NB4 (cell line): ENCODE results near the gene TAP2.

Experiments
- DNase-seq: peaks from one replicate; pipeline ENCODE4 v3.0.0; 2010; ENCODE audit warnings: low read depth
- H3K4me3 ChIP-seq: one replicate; pipeline ENCODE4 v1.5.1; 2011; ENCODE audit warnings: mild to moderate bottlenecking, low read depth, low read length, moderate library complexity
- MYC ChIP-seq: IDR thresholded peaks from 2 replicates; pipeline ENCODE4 v1.6.1; 2011; ENCODE audit warnings: low read depth, low read length
- POLR2A ChIP-seq: IDR thresholded peaks from 2 replicates; pipeline ENCODE4 v1.6.1; 2011; ENCODE audit warnings: mild to moderate bottlenecking; ENCODE audit not compliant: insufficient read length; ENCODE audit errors: extremely low read depth
- TF ChIP-seq, protein P1 (sequence below): IDR thresholded peaks from one replicate; pipeline ENCODE4 v1.5.1; 2012; ENCODE audit warnings: low read depth, low read length
- TF ChIP-seq, protein P2 (sequence below): IDR thresholded peaks from 2 replicates; pipeline ENCODE4 v1.6.1; 2011; ENCODE audit warnings: low read depth, low read length

Gene TAP2

GRCh38 chr6:32796848-32797776 lies 41.4 kb downstream of the TAP2 start:
- TF ChIP-seq, protein P1, sequence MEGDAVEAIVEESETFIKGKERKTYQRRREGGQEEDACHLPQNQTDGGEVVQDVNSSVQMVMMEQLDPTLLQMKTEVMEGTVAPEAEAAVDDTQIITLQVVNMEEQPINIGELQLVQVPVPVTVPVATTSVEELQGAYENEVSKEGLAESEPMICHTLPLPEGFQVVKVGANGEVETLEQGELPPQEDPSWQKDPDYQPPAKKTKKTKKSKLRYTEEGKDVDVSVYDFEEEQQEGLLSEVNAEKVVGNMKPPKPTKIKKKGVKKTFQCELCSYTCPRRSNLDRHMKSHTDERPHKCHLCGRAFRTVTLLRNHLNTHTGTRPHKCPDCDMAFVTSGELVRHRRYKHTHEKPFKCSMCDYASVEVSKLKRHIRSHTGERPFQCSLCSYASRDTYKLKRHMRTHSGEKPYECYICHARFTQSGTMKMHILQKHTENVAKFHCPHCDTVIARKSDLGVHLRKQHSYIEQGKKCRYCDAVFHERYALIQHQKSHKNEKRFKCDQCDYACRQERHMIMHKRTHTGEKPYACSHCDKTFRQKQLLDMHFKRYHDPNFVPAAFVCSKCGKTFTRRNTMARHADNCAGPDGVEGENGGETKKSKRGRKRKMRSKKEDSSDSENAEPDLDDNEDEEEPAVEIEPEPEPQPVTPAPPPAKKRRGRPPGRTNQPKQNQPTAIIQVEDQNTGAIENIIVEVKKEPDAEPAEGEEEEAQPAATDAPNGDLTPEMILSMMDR, result peak; percentile 65
- TF ChIP-seq, protein P2, sequence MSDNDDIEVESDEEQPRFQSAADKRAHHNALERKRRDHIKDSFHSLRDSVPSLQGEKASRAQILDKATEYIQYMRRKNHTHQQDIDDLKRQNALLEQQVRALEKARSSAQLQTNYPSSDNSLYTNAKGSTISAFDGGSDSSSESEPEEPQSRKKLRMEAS, result no peak
- peak; percentile 78 for DNase-seq

GRCh38 chr6:32794510-32794909 lies 44.0 kb downstream of the TAP2 start:
- no peak overlapping the region for H3K4me3 ChIP-seq
- TF ChIP-seq POLR2A (no peak), MYC (no peak)
- TF ChIP-seq, protein P2, result no peak
- TF ChIP-seq, protein P1, result no peak
- peak; percentile 49 for DNase-seq

More at GRCh38 chr6:32796848-32797776, 41.4 kb downstream of the TAP2 start:
- H3K4me3 ChIP-seq, result peak overlapping the region; percentile 9

DNA sequence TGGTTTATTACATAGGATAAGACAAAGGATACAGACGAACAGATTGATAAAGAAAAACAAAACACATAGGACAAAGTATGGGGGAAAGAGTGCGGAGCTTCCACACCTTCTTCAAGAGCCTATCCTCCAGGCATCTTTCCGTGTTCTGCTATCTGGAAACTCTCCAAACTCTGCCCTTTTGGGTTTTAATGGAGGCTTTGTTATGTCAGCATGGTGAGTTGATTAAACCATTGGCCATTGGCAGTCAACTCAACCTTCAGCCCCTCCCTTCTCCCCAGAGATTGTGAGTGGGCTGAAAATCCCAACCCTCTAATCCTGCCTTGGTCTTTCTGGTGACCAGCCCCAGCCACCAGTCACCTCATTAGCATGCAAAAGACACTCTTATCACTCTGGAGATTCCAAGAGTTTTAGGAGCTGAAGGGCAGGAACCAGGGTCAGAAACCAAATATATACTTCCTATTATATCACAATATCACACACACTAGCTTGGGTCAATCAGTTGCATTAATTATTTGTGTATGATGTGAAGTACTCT lies 45.6 kb downstream of the TAP2 start:
- H3K4me3 ChIP-seq, result no peak overlapping the region
- DNase-seq, result no peak
- TF ChIP-seq, protein P2, result no peak
- TF ChIP-seq, protein P1, result no peak
- TF ChIP-seq MYC (no peak), POLR2A (no peak)

DNA sequence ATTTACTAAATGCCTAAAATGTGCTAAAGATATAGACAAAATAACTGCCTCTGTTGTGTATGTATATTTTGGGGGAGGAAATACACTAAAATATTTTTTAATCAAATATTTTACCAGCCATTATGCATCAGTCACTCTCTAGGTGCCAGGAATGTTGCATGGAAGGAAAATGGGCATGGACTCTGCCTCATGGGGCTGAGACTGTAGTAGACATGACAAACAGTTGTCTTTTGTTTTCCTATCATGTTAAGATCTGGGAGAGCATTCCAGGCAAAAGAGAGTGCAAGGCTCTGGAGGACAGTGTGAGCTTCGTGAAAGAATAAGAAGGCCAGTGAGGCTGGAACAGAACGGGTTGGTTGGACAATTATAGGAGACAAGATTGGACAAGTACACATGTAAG lies 48.2 kb downstream of the TAP2 start:
- TF ChIP-seq POLR2A (no peak), MYC (no peak)
- TF ChIP-seq, protein P1, result no peak
- TF ChIP-seq, protein P2, result no peak
- no peak overlapping the region for H3K4me3 ChIP-seq
- DNase-seq, result no peak
